Keratinocyte (primary cell): ENCODE measurements around the gene NMB. TPM values are rescaled to one million over a fixed set of nuclear protein-coding genes. Genes with fewer than 3 reads are reported as not detected.

Experiments used
- DNase-seq: peaks from one replicate; pipeline ENCODE4 v3.0.0-alpha.2; 2011; ENCODE audit warnings: low read depth, missing footprints, low spot score
- FAIRE-seq: peaks from 2 replicates; lab custom pipeline; 2011; peaks lifted over from hg19 to GRCh38; lab: Jason Lieb, UNC
- H2AFZ ChIP-seq: 2 replicates; pipeline ENCODE4 v1.6.0; 2012; ENCODE audit warnings: low read length, control low read depth, inconsistent platforms; ENCODE audit not compliant: control insufficient read depth
- H3K27ac ChIP-seq: 2 replicates; pipeline ENCODE4 v1.5.1; 2011; ENCODE audit warnings: low read length; ENCODE audit not compliant: control insufficient read depth, insufficient read depth
- H3K27me3 ChIP-seq: 3 replicates; pipeline ENCODE4 v1.6.0; 2011; ENCODE audit warnings: low read length; ENCODE audit not compliant: control insufficient read depth, insufficient read depth; ENCODE audit errors: extremely low read depth
- H3K36me3 ChIP-seq, 2 experiments: 2 replicates in 1 of 2; 3 replicates in 1 of 2; pipeline ENCODE4 v1.5.1; 2011; ENCODE audit warnings: low read length in 2 of 2, mild to moderate bottlenecking in 1 of 2; ENCODE audit not compliant: control insufficient read depth in 2 of 2, insufficient read depth in 2 of 2; ENCODE audit errors: extremely low read depth in 1 of 2
- H3K4me1 ChIP-seq: 3 replicates; pipeline ENCODE4 v1.5.1; 2011; ENCODE audit warnings: low read length; ENCODE audit not compliant: control insufficient read depth, insufficient read depth; ENCODE audit errors: extremely low read depth
- H3K4me2 ChIP-seq: 3 replicates; pipeline ENCODE4 v1.6.0; 2011; ENCODE audit warnings: low read depth, low read length; ENCODE audit not compliant: control insufficient read depth, insufficient read depth; ENCODE audit errors: extremely low read depth
- H3K4me3 ChIP-seq, 3 experiments: fragments of 200-600 bp in 1 of 3; sonication (generic) in 1 of 3; 2 replicates in 2 of 3; 3 replicates in 1 of 3; pipeline ENCODE4 v1.5.1; 2011 to 2016; ENCODE audit warnings: low read length in 3 of 3, mild to moderate bottlenecking in 3 of 3, control low read depth in 2 of 3, inconsistent platforms in 1 of 3, low read depth in 1 of 3, mixed read lengths in 1 of 3, mixed run types in 1 of 3, moderate library complexity in 1 of 3; ENCODE audit not compliant: control insufficient read depth in 2 of 3, insufficient read depth in 2 of 3; ENCODE audit errors: extremely low read depth in 1 of 3
- H3K79me2 ChIP-seq: 2 replicates; pipeline ENCODE4 v1.6.0; 2012; ENCODE audit warnings: low read length; ENCODE audit not compliant: control insufficient read depth, insufficient read depth
- H3K9ac ChIP-seq: 3 replicates; pipeline ENCODE4 v1.6.0; 2011; ENCODE audit warnings: low read length; ENCODE audit not compliant: control insufficient read depth, insufficient read depth; ENCODE audit errors: extremely low read depth
- H3K9me1 ChIP-seq: 3 replicates; pipeline ENCODE4 v1.6.0; 2011; ENCODE audit warnings: low read length; ENCODE audit not compliant: control insufficient read depth, insufficient read depth; ENCODE audit errors: extremely low read depth
- H3K9me3 ChIP-seq: 2 replicates; pipeline ENCODE4 v1.5.1; 2012; ENCODE audit warnings: low read depth, low read length; ENCODE audit not compliant: control insufficient read depth
- H4K20me1 ChIP-seq: 3 replicates; pipeline ENCODE4 v1.6.0; 2011; ENCODE audit warnings: low read length; ENCODE audit not compliant: control insufficient read depth, insufficient read depth; ENCODE audit errors: extremely low read depth
- CTCF ChIP-seq, 3 experiments: IDR thresholded peaks in 1 of 3; conservative IDR thresholded peaks in 1 of 3; optimal IDR thresholded peaks in 1 of 3; 2 replicates in 2 of 3; 3 replicates in 1 of 3; pipeline versions ENCODE3 to v1.5.1; 2011; ENCODE audit warnings: low read length in 3 of 3, mild to moderate bottlenecking in 3 of 3, moderate library complexity in 2 of 3, control low read depth in 1 of 3, inconsistent platforms in 1 of 3; ENCODE audit not compliant: insufficient read depth in 2 of 3; ENCODE audit errors: extremely low read depth in 1 of 3
- EZH2 ChIP-seq: IDR thresholded peaks from one replicate; pipeline ENCODE4 v1.6.1; 2012; ENCODE audit warnings: inconsistent platforms, mild to moderate bottlenecking, low read length, moderate library complexity
- dilution Hi-C: fragments of 300-500 bp; cut with MboI; formaldehyde crosslinking; loops from one replicate; pipeline ENCODE4 v1.7.0; 2020; ENCODE audit warnings: low sequenced_read_pairs; ENCODE audit not compliant: extremely low pct_ligation_motif_present
- polyA plus RNA-seq, 5 experiments: library from polyadenylated mRNA; depleted of rRNA in 3 of 5; stranded (reverse) in 3 of 5; stranded (forward) in 1 of 5; unstranded in 1 of 5; fragments of >200 nt; gene quantifications; 1 replicate in 1 of 5; 2 replicates in 3 of 5; 3 replicates in 1 of 5; pipeline versions ENCODE4 v1.2.1 to v1.2.3, GENCODE V29; 2011 to 2012; ENCODE audit warnings: missing spikeins in 2 of 5, low read depth in 1 of 5, low replicate concordance in 1 of 5

Gene NMB
- polyA plus RNA-seq, 1 donor (not counting 4 experiments of a cell fraction or from before 2014, with no cell fraction given), result 3.9 TPM

GRCh38 chr15:84681831-84682230 lies 23.8 kb upstream of the NMB start:
- no peaks in the 10 kb centered on the region for H3K27me3 ChIP-seq
- no peaks in the 10 kb centered on the region for H4K20me1 ChIP-seq
- peaks cover 8% of the 10 kb centered on the region for H3K79me2 ChIP-seq
- no peak overlapping the region for H2AFZ ChIP-seq
- no peak for FAIRE-seq
- H3K4me2 ChIP-seq, result no peak overlapping the region
- dilution Hi-C loops, result no loop called here
- no peaks in the 10 kb centered on the region for H3K9me3 ChIP-seq
- no peak overlapping the region for H3K4me3 ChIP-seq
- peaks cover 9 to 24% of the 10 kb centered on the region in 2 experiments for H3K36me3 ChIP-seq
- TF ChIP-seq EZH2 (no peak), CTCF (optimal IDR thresholded peaks at IDR 0.05 in 1 of 3, IDR thresholded peaks at IDR 0.05 in 1 of 3, conservative IDR thresholded peaks at IDR 0.05 in 1 of 3; ENCODE audit: extremely low read depth in 1 of 3, insufficient read depth in 2 of 3, low read length in 3 of 3) (no peak)
- H3K9me1 ChIP-seq, result no peaks in the 10 kb centered on the region
- H3K27ac ChIP-seq, result no peak overlapping the region
- H3K4me1 ChIP-seq, result peaks cover 4% of the 10 kb centered on the region
- H3K9ac ChIP-seq, result no peak overlapping the region
- no peak for DNase-seq

GRCh38 chr15:84671211-84671610 lies 13.2 kb upstream of the NMB start:
- Histone ChIP-seq H3K27me3 (no peaks in the 10 kb centered on the region), H3K9me3 (no peaks in the 10 kb centered on the region), H2AFZ (no peak overlapping the region), H3K4me1 (no peaks in the 10 kb centered on the region), H3K9ac (no peak overlapping the region), H3K9me1 (no peaks in the 10 kb centered on the region), H3K36me3 (peaks cover 6 to 11% of the 10 kb centered on the region in 2 experiments), H3K79me2 (no peaks in the 10 kb centered on the region), H4K20me1 (no peaks in the 10 kb centered on the region), H3K4me2 (no peak overlapping the region), H3K4me3 (no peak overlapping the region), H3K27ac (no peak overlapping the region)
- TF ChIP-seq EZH2 (no peak), CTCF (optimal IDR thresholded peaks at IDR 0.05 in 1 of 3, IDR thresholded peaks at IDR 0.05 in 1 of 3, conservative IDR thresholded peaks at IDR 0.05 in 1 of 3; ENCODE audit: extremely low read depth in 1 of 3, insufficient read depth in 2 of 3, low read length in 3 of 3) (no peak)
- FAIRE-seq (no peak), DNase-seq (no peak)
- dilution Hi-C loops, result no loop called here
